Bronchial epithelial cell (primary cell): ENCODE results near the gene NUMBL. TPM values are rescaled to one million over a fixed set of nuclear protein-coding genes. Genes with fewer than 3 reads are reported as not detected.
"Not testable (repeated sequence)": the region's sequence is repeated elsewhere in the genome, so short reads cannot be mapped to it uniquely, and the experiment has no call there.

Experiments
- DNase-seq: peaks from one replicate; pipeline ENCODE4 v3.0.0-alpha.2; 2010; ENCODE audit warnings: low read depth
- FAIRE-seq: peaks from 2 replicates; lab custom pipeline; 2011; peaks lifted over from hg19 to GRCh38; lab: Jason Lieb, UNC
- H3K27me3 ChIP-seq: 2 replicates; pipeline ENCODE4 v1.5.1; 2011; ENCODE audit warnings: low read length; ENCODE audit not compliant: control insufficient read depth, insufficient read depth
- H3K36me3 ChIP-seq: 2 replicates; pipeline ENCODE4 v1.5.1; 2011; ENCODE audit warnings: low read length; ENCODE audit not compliant: control insufficient read depth, insufficient read depth
- H3K4me3 ChIP-seq: 2 replicates; pipeline ENCODE4 v1.5.1; 2011; ENCODE audit warnings: mild to moderate bottlenecking, low read depth, low read length, control low read depth
- total RNA-seq: library from RNA; depleted of rRNA; stranded (reverse); fragments of >200 nt; gene quantifications from 2 replicates; pipeline ENCODE4 v1.2.1, GENCODE V29; 2014
- TF ChIP-seq, protein P1 (sequence below): IDR thresholded peaks from 2 replicates; pipeline ENCODE4 v1.5.1; 2011; ENCODE audit warnings: mild to moderate bottlenecking, moderate library complexity, low read length, control low read depth, inconsistent platforms; ENCODE audit not compliant: insufficient read depth, severe bottlenecking

Gene NUMBL
- total RNA-seq, 1 donor from 2014 or later: 8.4 TPM

DNA sequence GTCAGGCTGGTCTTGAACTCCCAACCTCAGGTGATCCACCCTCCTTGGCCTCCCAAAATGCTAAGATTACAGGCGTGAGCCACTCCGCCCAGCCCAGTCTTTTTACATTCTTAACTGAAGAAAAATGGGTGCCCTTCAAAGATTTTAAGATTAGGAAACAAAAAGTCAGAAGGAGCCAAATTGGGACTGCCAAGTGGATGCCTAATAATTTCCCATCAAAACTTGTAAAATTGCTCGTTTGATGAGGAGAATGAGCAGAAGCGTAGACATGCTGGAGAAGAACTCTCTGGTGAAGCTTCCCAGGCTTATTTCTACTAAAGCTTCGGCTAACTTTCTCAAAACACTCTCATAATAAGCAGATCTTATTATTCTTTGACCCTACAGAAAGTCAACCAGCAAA lies 31.3 kb downstream of the NUMBL start:
- Histone ChIP-seq H3K36me3 (no peaks in the 10 kb centered on the region), H3K27me3 (no peaks in the 10 kb centered on the region), H3K4me3 (no peak overlapping the region)
- FAIRE-seq (no peak), DNase-seq (no peak)
- TF ChIP-seq, protein P1, sequence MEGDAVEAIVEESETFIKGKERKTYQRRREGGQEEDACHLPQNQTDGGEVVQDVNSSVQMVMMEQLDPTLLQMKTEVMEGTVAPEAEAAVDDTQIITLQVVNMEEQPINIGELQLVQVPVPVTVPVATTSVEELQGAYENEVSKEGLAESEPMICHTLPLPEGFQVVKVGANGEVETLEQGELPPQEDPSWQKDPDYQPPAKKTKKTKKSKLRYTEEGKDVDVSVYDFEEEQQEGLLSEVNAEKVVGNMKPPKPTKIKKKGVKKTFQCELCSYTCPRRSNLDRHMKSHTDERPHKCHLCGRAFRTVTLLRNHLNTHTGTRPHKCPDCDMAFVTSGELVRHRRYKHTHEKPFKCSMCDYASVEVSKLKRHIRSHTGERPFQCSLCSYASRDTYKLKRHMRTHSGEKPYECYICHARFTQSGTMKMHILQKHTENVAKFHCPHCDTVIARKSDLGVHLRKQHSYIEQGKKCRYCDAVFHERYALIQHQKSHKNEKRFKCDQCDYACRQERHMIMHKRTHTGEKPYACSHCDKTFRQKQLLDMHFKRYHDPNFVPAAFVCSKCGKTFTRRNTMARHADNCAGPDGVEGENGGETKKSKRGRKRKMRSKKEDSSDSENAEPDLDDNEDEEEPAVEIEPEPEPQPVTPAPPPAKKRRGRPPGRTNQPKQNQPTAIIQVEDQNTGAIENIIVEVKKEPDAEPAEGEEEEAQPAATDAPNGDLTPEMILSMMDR: no peak

DNA sequence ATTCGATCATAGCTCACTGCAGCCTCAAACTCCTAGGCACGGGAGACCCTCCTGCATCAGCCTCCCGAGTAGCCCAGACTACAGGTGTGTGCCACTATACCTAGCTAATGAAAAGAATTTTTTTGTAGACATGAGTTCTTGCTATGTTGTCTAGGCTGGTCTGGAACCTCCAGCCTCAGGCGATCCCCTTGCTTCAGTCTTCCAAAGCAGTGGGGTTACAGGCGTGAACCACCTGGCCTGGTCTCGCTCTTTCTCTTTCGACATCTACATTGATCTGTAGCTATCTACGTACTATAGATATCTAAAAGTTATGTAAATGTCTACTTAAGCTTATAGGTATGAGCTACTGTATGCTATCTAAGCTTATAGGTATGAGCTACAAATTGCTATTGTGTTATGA lies 32.4 kb downstream of the NUMBL start:
- Histone ChIP-seq H3K4me3 (no peak overlapping the region), H3K27me3 (no peaks in the 10 kb centered on the region), H3K36me3 (no peaks in the 10 kb centered on the region)
- TF ChIP-seq, protein P1: no peak
- FAIRE-seq (no peak), DNase-seq (no peak)

DNA sequence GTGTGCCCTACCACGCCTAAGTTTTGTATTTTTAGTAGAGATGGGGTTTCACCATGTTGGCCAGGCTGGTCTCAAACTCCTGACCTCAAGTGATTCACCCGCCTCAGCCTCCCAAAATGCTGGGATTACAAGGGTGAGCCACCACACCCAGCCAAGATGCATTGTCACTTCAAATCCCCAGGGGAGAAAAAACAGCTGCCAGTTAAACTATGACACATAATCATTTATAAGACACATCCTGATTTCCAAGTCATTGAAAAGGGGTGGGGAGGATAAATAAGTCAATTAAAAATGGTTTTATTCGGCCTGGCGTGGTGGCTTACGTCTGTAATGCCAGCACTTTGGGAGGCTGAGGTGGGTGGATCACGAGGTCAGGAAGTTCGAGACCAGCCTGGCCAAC lies 34.8 kb downstream of the NUMBL start:
- not testable (repeated sequence) for DNase-seq, H3K4me3 ChIP-seq, H3K36me3 ChIP-seq, FAIRE-seq, H3K27me3 ChIP-seq

DNA sequence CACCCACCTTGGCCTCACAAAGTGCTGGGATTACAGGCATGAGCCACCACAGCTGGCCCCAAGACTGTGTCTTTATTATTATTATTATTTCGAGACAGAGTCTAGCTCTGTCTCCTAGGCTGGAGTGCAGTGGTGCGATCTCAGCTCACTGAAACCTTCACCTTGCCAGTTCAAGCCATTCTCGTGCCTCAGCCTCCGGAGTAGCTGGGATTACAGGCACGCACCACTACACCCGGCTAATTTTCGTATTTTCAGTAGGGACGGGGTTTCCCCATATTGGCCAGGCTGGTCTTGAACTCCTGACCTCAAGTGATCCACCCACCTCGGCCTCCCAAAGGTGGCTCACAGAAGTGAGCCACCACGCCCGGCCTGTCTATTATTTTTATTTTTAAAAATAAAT lies 38.1 kb downstream of the NUMBL start:
- not testable (repeated sequence) for H3K36me3 ChIP-seq, DNase-seq, FAIRE-seq, H3K27me3 ChIP-seq, H3K4me3 ChIP-seq

DNA sequence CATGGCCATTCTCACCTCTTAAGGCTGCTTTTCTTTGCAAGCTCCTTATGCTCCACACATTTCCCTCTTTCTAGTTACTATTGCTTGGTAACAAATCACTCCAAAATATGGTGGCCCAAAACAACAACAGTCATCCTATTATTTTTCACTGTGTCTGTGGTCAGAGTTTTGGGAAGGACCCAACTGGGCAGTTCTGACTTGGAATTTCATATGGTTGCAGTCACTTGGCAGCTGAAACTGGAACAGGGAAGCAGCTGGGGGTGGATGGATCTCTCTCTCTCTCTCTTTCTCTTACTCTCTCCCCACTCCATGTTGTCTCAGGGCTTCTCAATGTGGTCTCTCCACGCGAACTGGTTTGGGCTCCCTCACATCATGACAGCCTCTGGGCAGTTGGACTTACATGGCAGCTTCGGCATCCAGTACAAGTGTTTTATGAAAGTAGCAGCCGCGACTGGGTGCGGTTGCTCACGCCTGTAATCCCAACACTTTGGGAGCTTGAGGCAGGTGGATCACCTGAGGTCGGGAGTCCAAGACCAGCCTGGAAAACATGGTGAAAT lies 39.6 kb downstream of the NUMBL start:
- Histone ChIP-seq H3K27me3 (no peaks in the 10 kb centered on the region), H3K4me3 (no peak overlapping the region), H3K36me3 (no peaks in the 10 kb centered on the region)
- DNase-seq: no peak
- no peak for FAIRE-seq
- TF ChIP-seq, protein P1: no peak

DNA sequence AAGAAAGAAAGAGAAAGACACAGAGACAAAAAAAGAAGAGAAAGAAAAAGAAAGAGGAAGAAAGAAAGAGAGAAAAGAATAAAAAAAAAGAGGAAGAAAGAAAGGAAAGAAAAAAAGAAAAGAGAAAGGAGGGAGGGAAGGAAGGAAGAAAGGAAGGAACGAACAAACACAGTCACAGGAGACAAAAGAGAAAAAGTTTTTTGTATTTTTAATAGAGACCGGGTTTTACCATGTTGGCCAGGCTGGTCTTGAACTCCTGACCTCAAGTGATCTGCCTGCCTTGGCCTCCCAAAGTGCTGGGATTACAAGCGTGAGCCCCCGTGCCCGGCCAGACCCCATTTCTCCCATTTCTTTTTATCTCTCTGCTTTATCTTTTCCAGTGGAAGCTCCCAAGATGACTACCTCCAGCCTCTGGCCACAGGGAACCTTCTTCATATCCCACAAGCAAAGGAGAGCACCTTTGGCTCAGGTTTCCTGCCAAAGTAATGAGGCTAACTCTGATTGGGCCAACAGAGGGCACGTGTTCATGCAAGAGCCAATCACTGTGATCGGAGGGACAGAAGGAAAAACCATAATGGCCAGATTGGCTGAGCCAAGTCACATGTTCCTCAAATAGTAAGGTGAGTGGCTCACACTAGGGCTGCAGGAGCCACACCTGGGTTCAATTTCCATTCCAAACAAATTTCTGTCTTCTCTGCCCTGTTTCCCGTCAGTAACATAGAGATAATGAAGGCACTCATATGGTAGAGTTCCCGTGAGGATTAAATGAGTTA lies 40.4 kb downstream of the NUMBL start:
- not testable (repeated sequence) for DNase-seq, H3K27me3 ChIP-seq, H3K4me3 ChIP-seq, H3K36me3 ChIP-seq, FAIRE-seq

DNA sequence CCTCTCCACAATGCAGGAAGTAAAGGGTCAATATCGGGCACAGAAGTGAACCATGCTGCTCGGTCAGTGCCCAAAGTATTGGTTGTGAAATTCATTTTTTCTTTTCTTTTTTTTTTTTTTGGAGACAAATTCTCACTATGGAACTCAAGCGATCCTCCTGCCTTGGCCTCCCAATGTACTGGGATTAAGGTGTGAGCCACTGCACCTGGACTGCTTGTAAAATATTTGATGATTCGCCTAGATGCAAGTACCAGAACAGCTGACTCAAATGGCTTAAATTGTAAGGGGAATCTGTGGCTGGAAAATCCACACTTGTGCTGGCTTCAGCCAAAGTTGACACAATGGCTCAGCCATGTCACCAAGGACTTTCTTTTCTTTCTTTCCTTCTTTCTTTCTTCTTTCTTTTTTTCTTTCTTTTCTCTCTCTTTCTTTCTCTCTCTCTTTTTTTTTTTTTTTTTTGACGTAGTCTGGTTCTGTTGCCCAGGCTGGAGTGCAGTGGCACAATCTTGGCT lies 43.7 kb downstream of the NUMBL start:
- H3K36me3 ChIP-seq: no peaks in the 10 kb centered on the region
- DNase-seq: peak; percentile 62
- TF ChIP-seq, protein P1: no peak
- FAIRE-seq: no peak
- no peak overlapping the region for H3K4me3 ChIP-seq
- H3K27me3 ChIP-seq: no peaks in the 10 kb centered on the region
